ENCODE results near the gene FAM163B.
A peak's percentile ranks its signal among the peaks of the same experiment; 100 is the strongest.

Gene FAM163B

GRCh38 chr9:133581513-133582343, 27.5 kb downstream of the FAM163B start:
- DNase-seq (ENCODE audit: low spot score), result no peak

GRCh38 chr9:133581011-133581410, 28.2 kb downstream of the FAM163B start:
- DNase-seq (ENCODE audit: low spot score), result no peak

GRCh38 chr9:133580419-133580738, 28.8 kb downstream of the FAM163B start:
- DNase-seq (ENCODE audit: low spot score), result no peak

GRCh38 chr9:133579601-133580418, 29.4 kb downstream of the FAM163B start:
- DNase-seq (ENCODE audit: low spot score), result no peak

- DNase-seq (ENCODE audit: low spot score), result no peak
Measured at GRCh38 chr9:133578524-133579441, 30.4 kb downstream of the FAM163B start.

- no peak for DNase-seq (ENCODE audit: low spot score)
Measured at GRCh38 chr9:133577737-133578112, 31.5 kb downstream of the FAM163B start.

GRCh38 chr9:133576875-133577736, 32.1 kb downstream of the FAM163B start:
- peak; percentile 62 for DNase-seq (ENCODE audit: low spot score)

DNA sequence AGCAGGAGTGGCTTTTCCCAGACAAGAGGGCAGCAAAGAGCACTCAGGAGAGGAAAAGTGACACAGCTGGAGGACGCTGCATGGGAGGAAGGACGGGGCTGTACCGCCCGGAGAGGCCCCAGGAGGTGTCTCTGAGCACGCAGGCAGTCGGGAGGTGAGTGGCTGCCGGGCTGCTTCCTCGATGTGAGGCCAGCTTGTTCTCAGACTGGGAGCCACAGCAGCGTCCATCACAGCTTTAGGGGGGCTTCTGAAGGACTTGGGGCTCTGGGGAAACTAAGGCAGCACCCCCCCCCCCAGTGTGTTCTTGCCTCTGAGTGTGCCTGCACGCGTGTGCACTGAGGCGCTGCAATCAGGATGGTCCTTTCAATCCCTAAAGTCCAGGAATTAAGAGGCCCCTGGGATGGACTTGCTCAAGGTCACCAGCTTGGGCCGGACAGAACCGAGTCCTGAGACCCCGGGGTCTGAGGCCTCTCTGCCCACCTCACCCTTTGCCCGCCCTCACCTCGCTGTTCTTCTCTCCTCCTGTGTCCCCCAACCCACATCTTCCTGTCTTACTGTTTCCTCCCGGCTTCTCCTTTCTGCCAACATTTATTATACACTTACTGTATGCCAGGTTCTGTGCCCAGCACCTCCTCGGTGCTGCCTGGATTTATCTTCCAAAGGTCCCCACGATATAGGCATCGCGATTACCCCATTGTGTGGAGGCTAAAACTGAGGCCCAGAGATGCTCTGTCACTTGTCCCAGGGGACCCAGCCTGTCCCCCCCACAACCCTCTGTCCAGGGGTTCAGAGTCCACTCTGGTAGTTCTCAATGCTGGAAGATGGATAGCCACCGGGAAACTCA, 32.9 kb downstream of the FAM163B start:
- DNase-seq (ENCODE audit: low spot score), result no peak

DNA sequence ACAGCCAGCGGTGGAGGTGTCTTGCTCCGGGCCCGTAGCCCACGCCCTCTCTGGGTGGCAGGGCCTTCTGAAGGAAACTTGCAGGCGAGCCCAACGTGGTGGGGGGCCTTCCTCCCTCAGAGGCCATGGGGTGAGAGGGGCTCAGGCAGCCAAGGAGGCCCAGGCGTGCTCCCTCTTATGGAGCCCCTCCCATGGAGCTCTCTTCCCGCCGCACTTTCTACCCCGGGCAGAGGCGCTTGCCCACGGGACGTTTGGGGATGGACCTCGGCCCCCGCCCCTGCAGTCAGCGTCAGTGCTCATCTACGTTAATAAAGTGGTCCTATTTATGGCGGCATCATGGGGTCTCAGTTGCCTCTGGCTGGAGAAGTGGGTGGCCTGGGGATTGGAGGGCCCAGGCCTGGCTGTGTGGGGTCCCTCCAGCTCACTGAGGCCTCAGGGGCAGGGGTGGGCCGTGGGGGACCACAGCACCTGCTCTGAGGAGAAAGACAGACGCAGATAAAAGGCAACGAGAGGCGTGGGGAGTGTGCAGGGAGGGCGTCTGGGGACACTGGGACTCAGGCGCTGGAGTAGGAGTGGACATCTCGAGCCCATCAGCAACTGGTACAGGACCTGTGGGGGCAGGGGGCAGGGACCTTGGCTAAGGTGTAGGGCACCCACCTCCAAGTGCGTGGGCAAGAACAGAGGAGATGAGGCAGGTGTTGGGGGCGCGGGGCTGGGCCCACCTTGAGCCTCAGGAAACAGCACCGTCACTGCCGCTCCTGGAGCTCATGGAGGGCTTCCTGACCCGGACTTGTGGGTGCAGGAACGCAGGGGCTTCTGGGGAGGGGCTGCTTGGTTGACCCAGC, 33.8 kb downstream of the FAM163B start:
- no peak for DNase-seq (ENCODE audit: low spot score)

DNA sequence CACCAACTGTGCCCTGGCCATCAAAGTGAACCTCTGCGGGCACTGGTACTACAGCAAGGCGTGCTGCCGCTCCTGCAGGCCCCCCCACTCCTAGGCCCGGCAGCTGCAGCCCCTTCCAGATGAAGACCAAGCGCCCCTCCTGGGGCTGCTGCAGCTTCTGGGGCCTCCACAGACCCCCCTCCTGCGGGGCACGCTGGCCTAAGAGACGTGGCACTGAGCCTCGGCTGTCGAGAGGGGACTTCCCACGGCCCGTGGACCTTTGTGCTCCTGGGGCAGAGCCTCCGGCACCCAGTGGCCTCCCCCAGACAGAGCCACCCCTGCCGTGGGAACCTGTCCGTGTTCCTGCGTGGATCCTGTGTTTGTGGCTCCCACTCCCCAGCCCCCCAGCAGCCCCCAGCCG, 34.4 kb downstream of the FAM163B start:
- DNase-seq (ENCODE audit: low spot score), result no peak

DNA sequence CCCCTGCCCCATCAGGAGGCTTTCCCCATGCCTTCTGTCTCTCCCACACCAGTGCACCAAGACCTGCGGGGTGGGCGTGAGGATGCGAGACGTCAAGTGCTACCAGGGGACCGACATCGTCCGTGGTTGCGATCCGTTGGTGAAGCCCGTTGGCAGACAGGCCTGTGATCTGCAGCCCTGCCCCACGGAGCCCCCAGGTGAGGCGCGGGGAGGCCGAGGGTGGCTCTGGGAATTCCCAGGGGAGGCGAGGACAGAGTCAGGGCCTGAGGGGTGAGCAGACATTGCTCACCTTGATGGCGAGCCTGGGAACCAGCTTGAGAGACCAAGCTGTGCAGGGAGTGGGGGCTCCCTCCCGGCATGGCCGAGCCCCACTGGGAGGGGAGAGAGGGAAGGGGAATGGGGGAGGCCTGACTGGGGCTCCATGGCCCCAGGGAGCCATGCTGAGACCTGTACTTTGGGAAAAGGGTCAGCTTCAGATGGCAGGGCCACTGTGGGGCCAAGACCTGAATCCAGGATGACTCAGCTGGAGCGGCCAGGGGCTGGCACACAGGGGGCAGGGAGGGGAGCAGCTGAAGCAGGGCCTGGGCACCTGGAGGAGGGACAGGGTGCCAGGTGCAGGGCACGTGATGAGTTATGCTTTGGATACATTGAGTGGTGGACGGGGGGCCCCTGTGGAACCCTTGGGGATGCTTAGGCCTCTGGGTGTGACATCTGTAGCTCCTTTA, 35.2 kb downstream of the FAM163B start:
- DNase-seq (ENCODE audit: low spot score), result no peak

DNA sequence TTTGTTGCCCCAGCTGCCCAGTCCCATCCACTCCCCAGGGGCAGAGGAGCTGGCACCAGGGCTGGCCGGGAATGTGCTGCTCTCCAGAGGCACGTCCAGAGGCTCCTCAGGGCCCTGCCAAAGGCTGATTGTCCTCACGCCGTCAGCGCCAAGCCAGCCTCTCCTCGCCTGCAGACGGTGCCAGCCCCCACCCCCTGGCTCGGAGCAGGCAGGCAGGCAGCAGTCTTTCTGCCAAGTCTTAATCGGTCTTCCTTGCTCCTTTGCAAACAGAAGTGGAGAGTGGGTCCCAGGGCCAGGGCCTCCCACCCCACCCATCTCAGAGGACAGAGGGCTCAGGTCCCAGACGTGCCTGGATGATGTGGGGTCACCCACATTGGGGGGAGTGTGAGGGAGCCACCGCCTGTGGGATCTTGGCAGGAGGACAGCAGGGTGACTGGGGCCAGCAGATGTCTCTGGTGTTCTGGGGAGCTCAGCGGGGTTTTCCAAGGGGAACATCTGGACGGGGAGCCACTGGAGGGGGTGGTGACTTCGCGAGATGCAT, 36.3 kb downstream of the FAM163B start:
- DNase-seq (ENCODE audit: low spot score), result no peak

DNA sequence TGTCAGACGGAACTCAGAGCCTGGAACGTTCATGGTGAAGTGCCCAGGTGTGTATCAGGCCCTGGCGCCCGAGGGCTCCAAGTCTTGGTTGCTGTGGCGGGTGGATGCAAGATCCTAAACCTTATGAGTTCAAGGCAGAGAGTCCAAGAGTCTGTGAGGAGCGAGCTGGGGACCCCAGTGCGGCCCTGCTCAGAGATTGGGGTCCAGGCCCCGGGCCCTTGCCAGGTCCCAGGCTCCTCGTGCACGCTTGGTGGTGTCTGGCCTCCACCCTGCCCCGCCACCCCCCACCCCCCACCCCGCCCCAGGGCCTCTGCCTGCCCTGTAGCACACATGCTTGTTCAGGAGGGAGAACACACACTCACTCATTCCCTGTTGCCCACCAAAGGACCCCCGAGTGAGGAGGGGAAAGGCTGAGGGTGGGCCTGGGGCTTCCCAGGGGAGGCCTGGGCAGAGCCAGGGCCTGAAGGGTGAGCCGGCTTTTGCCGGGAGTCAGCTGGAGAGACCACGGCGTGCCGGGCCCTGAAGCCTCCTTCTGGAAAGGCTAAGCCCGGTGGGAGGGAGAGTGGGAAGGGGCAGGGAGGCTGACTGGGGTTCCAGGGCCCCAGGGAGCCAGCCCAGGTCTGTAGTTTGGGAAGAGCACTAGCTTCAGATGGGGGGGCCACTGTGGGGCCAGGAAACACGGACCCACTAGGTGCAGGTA, 37.1 kb downstream of the FAM163B start:
- DNase-seq (ENCODE audit: low spot score), result no peak

- DNase-seq (ENCODE audit: low spot score), result no peak
Measured at GRCh38 chr9:133571391-133571890, 37.7 kb downstream of the FAM163B start.

- DNase-seq (ENCODE audit: low spot score), result no peak
Measured at GRCh38 chr9:133570691-133571080, 38.5 kb downstream of the FAM163B start.

DNA sequence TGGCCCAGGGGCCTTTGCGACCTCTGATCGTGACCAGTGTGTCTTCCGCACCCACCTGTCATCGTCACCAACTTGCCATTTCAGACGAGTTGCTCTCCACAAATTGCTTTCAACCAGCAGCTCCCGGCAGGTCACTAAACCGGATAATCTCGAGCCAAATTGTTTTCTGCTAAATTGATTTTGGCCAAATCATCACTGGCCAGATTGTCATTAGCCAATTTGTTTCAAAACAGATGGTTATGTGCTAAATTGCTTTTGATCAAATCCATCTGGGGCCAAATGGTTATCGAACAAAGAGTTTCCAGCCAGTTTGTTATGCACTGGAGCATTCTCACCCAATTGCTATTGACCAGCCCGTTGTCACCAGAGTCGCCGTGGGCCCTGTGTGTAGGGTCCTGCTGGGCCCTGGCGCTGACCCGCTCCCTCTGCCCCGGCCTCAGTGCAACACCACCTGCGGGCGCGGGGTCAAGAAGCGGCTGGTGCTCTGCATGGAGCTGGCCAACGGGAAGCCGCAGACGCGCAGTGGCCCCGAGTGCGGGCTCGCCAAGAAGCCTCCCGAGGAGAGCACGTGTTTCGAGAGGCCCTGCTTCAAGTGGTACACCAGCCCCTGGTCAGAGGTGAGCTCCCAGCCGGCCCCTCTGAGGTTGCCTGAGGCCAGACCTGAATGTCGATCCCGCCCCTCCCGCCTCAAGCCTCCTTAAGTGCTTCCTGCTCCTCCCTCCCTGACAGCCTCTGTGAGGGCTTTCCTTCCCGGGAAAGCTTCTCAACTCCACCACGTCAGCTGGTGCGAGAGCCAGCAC, 39.1 kb downstream of the FAM163B start:
- DNase-seq (ENCODE audit: low spot score), result no peak
